Endodermal cell (in vitro differentiated cells): ENCODE data around the gene SH3BGRL3. TPM values are rescaled to one million over a fixed set of nuclear protein-coding genes. Genes with fewer than 3 reads are reported as not detected.

Experiments used
- DNase-seq: peaks from one replicate; pipeline ENCODE4 v3.0.0-alpha.2; 2017
- H3K27ac ChIP-seq: 2 replicates; pipeline ENCODE4 v1.5.1; 2013; ENCODE audit warnings: mild to moderate bottlenecking, low read depth, low read length, moderate library complexity
- H3K27me3 ChIP-seq: 2 replicates; pipeline ENCODE4 v1.6.1; 2013; ENCODE audit warnings: mild to moderate bottlenecking, low read length, moderate library complexity; ENCODE audit not compliant: insufficient read depth, control insufficient read depth, poor library complexity, severe bottlenecking
- H3K36me3 ChIP-seq: 2 replicates; pipeline ENCODE4 v1.7.0; 2013; ENCODE audit warnings: mild to moderate bottlenecking, low read length, moderate library complexity; ENCODE audit not compliant: control insufficient read depth, insufficient read depth
- H3K4me1 ChIP-seq: one replicate; pipeline ENCODE4 v1.7.0; 2013; ENCODE audit warnings: low read length; ENCODE audit not compliant: control insufficient read depth, insufficient read depth
- H3K4me3 ChIP-seq: 2 replicates; pipeline ENCODE4 v1.5.1; 2013; ENCODE audit warnings: mild to moderate bottlenecking, low read length, moderate library complexity
- H3K9ac ChIP-seq: 2 replicates; pipeline ENCODE4 v1.6.1; 2013; ENCODE audit warnings: mild to moderate bottlenecking, low read length, moderate library complexity; ENCODE audit not compliant: poor library complexity, severe bottlenecking; ENCODE audit errors: extremely low read depth
- H3K9me3 ChIP-seq: 2 replicates; pipeline ENCODE4 v1.6.1; 2013; ENCODE audit warnings: mild to moderate bottlenecking, low read length, moderate library complexity; ENCODE audit not compliant: control insufficient read depth
- H3K27ac Mint-ChIP-seq: 2 replicates; pipeline ENCODE4 v1.8.0; 2020; ENCODE audit warnings: mixed read lengths
- H3K27me3 Mint-ChIP-seq: 2 replicates; pipeline ENCODE4 v1.8.0; 2021; ENCODE audit warnings: mild to moderate bottlenecking, mixed read lengths; ENCODE audit not compliant: insufficient read depth
- H3K36me3 Mint-ChIP-seq: 2 replicates; pipeline ENCODE4 v1.8.0; 2020; ENCODE audit warnings: low read depth, mixed read lengths
- H3K4me1 Mint-ChIP-seq: 2 replicates; pipeline ENCODE4 v1.8.0; 2020; ENCODE audit warnings: mixed read lengths
- H3K4me3 Mint-ChIP-seq: 2 replicates; pipeline ENCODE4 v1.8.0; 2020; ENCODE audit warnings: mild to moderate bottlenecking, moderate library complexity, mixed read lengths
- H3K9me3 Mint-ChIP-seq: 2 replicates; pipeline ENCODE4 v1.8.0; 2020; ENCODE audit warnings: mild to moderate bottlenecking, mixed read lengths
- CTCF ChIP-seq: fragments of 200-600 bp; sonication (generic); conservative IDR thresholded peaks from 2 replicates; pipeline ENCODE4 v1.5.0; 2021; ENCODE audit warnings: antibody characterized with exemption, mild to moderate bottlenecking
- WGBS, 2 experiments: methylation state at CpG; one replicate each; pipeline versions ENCODE4 v1.1.5 to v1.1.7; 2013; ENCODE audit warnings: missing lambda C conversion rate in 2 of 2, mixed read lengths in 1 of 2; ENCODE audit not compliant: insufficient coverage in 1 of 2, insufficient read length in 1 of 2; 5-methylcytosine and 5-hydroxymethylcytosine counted together
- total RNA-seq, 2 donors: library from RNA; stranded (reverse); fragmentation: NEBNext Ultra II Directional in 1 of 2; extraction: Animal tissue kit (Norgen Biotek cat#: 25700) in 1 of 2; gene quantifications; 2 replicates in 1 of 2; 3 replicates in 1 of 2; pipeline ENCODE4 v1.2.1, GENCODE V29; 2021

Gene SH3BGRL3
- total RNA-seq, 2 donors from 2014 or later: 119 to 132 TPM

GRCh38 chr1:26283871-26284596, 4.1 kb downstream of the SH3BGRL3 start:
- H3K9ac ChIP-seq: no peak overlapping the region
- DNase-seq: no peak
- no peaks in the 10 kb centered on the region for H3K9me3 ChIP-seq
- 93% methylated on average over 8 to 12 of the region's 12 CpGs for WGBS, 2 experiments
- peaks cover 6% of the 10 kb centered on the region for H3K36me3 Mint-ChIP-seq
- no peaks in the 10 kb centered on the region for H3K9me3 Mint-ChIP-seq
- H3K4me3 Mint-ChIP-seq: no peak overlapping the region
- H3K27me3 Mint-ChIP-seq: no peaks in the 10 kb centered on the region
- no peaks in the 10 kb centered on the region for H3K27me3 ChIP-seq
- no peak for TF ChIP-seq CTCF
- H3K36me3 ChIP-seq: peaks cover 11% of the 10 kb centered on the region
- peaks cover 23% of the 10 kb centered on the region for H3K4me1 Mint-ChIP-seq
- no peak overlapping the region for H3K27ac Mint-ChIP-seq
- H3K4me1 ChIP-seq: peaks cover 11% of the 10 kb centered on the region
- no peak overlapping the region for H3K4me3 ChIP-seq
- H3K27ac ChIP-seq: no peak overlapping the region

GRCh38 chr1:26284597-26285347, 4.9 kb downstream of the SH3BGRL3 start:
- Mint-ChIP-seq H3K27ac (peak overlapping the region; percentile 19), H3K4me1 (peaks cover 18% of the 10 kb centered on the region), H3K4me3 (no peak overlapping the region), H3K36me3 (peaks cover 6% of the 10 kb centered on the region), H3K9me3 (no peaks in the 10 kb centered on the region), H3K27me3 (no peaks in the 10 kb centered on the region)
- WGBS, 2 experiments: 50 to 52% methylated on average over 17 to 22 of the region's 22 CpGs
- Histone ChIP-seq H3K9me3 (no peaks in the 10 kb centered on the region), H3K27me3 (no peaks in the 10 kb centered on the region), H3K9ac (no peak overlapping the region), H3K4me1 (peaks cover 11% of the 10 kb centered on the region), H3K27ac (no peak overlapping the region), H3K36me3 (peaks cover 11% of the 10 kb centered on the region), H3K4me3 (no peak overlapping the region)
- DNase-seq: peak; percentile 92
- TF ChIP-seq CTCF: peak; percentile 93

DNA sequence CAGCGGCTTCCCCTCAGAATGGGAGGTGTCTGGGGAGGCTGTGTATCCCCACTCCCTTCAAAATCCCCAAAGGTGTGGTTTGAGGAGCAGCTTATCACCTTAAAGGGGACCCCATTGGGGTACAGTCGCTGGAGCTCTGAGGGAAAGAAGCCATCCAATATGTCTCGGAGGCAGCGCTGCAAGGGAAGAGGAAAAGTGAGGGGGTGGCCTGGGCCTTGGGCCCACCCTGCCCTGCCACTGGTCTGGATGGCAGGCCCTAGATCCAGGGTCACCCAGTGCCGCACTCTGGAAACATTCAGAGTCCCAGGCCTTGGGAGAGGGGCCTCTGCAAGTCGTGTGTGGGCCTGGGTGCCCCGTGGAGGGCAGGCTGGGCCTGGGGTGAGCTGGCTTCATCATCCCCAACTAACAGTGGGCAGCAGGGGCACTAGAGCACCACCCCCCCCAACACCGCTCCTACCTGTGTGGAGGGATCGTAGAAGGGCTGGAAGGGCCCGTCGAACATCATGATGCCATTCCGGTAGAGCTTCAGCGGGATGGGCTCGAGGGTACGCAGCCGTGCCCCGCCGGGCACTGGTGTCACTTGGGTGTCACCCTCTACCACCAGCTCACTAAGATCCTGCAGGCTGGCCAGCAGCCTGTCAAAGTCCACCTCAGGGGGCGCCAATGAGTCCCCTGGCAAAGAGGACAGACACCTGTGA, 5.6 kb downstream of the SH3BGRL3 start:
- Histone ChIP-seq H3K27me3 (no peaks in the 10 kb centered on the region), H3K9me3 (no peaks in the 10 kb centered on the region), H3K4me3 (no peak overlapping the region), H3K36me3 (peaks cover 11% of the 10 kb centered on the region), H3K27ac (no peak overlapping the region), H3K9ac (no peak overlapping the region), H3K4me1 (peaks cover 11% of the 10 kb centered on the region)
- peak; percentile 87 for TF ChIP-seq CTCF
- Mint-ChIP-seq H3K27me3 (no peaks in the 10 kb centered on the region), H3K4me1 (peaks cover 25% of the 10 kb centered on the region), H3K36me3 (peaks cover 6% of the 10 kb centered on the region), H3K4me3 (no peak overlapping the region), H3K27ac (no peak overlapping the region), H3K9me3 (no peaks in the 10 kb centered on the region)
- peak; percentile 96 for DNase-seq
- whole genome bisulfite sequencing, 2 experiments: 79 to 86% methylated on average over 13 to 19 of the region's 19 CpGs
